ENCODE measurements around the gene CASQ2.

The CASQ2 gene

GRCh38 chr1:115761601-115762302, 6.8 kb downstream of the CASQ2 start:
- in situ Hi-C loops (cut with MboI; ENCODE audit: low pct_unique_long_range_greater_than_20kb, low sequenced_read_pairs, unreplicated experiment): no loop called here
- no peak for TF ChIP-seq CTCF (IDR thresholded peaks at IDR 0.05; ENCODE audit: extremely low read depth, insufficient read depth, missing control alignments)
- DNase-seq (ENCODE audit: low spot score): no peak

GRCh38 chr1:115757856-115758255, 10.7 kb downstream of the CASQ2 start:
- in situ Hi-C loops (cut with MboI; ENCODE audit: low pct_unique_long_range_greater_than_20kb, low sequenced_read_pairs, unreplicated experiment): no loop called here
- DNase-seq (ENCODE audit: low spot score): no peak
- no peak for TF ChIP-seq CTCF (IDR thresholded peaks at IDR 0.05; ENCODE audit: extremely low read depth, insufficient read depth, missing control alignments)

DNA sequence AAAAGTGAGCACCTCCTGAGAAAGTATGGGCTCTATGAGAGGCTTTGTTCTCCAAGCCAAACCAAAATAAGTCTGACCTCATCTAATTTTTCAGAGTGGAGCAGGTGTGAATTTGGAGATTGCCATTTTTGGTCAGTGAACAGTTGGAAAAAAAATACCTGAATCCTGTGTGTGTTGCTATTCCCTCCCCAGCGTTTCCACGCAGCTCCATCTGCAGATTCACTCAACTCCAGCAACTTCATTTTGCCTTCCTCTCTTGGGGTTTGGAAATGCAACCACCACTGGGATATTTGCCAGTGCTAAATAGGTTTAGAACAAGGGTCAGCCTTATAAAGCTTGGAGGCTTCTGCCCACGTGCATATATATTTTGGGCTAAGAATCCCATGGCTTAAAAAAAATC, 11.2 kb downstream of the CASQ2 start:
- TF ChIP-seq CTCF (IDR thresholded peaks at IDR 0.05; ENCODE audit: extremely low read depth, insufficient read depth, missing control alignments): no peak
- in situ Hi-C loops (cut with MboI; ENCODE audit: low pct_unique_long_range_greater_than_20kb, low sequenced_read_pairs, unreplicated experiment): no loop called here
- DNase-seq (ENCODE audit: low spot score): no peak

DNA sequence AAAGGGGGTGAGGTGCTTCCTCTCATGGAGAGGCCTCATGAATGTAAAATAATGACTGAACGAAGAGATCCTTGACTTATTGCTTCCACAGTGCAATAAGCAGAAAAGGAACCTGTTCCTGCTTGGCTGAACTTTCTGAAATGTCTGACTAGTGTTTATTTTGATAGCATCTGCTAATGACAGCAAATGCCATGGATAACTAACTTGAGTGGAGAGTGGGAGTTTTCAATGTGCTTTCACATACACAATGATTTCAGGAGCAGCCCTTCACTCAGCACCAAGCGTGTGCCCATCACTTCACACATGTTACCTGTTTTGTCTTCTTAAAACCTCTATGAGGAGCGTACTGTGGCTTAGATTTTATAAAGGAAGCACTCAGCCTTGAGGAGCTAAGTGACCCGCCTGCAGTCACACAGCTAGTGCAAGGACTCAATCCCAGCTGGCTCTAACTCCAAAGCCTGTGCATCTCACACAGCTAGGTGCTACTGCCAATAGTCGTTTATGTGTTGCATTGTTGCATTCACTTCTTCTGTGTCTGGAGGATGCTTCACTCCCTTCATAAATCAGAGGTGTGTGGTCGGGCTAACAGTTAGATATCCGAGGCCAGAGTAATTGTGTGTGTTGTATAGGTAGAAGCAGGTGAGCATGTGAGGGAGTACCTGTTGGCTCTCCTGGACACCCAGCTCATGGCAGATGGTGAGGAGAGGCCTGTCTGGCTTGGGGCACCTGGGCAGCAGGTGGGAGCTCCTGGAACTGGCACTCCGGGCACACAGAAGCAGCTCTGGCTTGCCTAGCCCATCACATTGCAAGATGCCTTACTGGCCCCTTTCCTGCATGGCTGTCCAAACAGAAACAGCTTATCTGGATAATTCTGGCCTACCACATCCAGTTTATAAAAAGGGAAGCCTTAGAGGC, 12.8 kb downstream of the CASQ2 start:
- in situ Hi-C loops (cut with MboI; ENCODE audit: low pct_unique_long_range_greater_than_20kb, low sequenced_read_pairs, unreplicated experiment): no loop called here
- DNase-seq (ENCODE audit: low spot score): no peak
- TF ChIP-seq CTCF (IDR thresholded peaks at IDR 0.05; ENCODE audit: extremely low read depth, insufficient read depth, missing control alignments): no peak

GRCh38 chr1:115753830-115754229, 14.7 kb downstream of the CASQ2 start:
- in situ Hi-C loops (cut with MboI; ENCODE audit: low pct_unique_long_range_greater_than_20kb, low sequenced_read_pairs, unreplicated experiment): no loop called here
- DNase-seq (ENCODE audit: low spot score): no peak
- no peak for TF ChIP-seq CTCF (IDR thresholded peaks at IDR 0.05; ENCODE audit: extremely low read depth, insufficient read depth, missing control alignments)

GRCh38 chr1:115753361-115753760, 15.2 kb downstream of the CASQ2 start:
- in situ Hi-C loops (cut with MboI; ENCODE audit: low pct_unique_long_range_greater_than_20kb, low sequenced_read_pairs, unreplicated experiment): no loop called here
- no peak for TF ChIP-seq CTCF (IDR thresholded peaks at IDR 0.05; ENCODE audit: extremely low read depth, insufficient read depth, missing control alignments)
- DNase-seq (ENCODE audit: low spot score): no peak

All from GM13977 (cell line).